Glutamatergic neuron (in vitro differentiated cells): ENCODE results near the gene ABL2. TPM values are rescaled to one million over a fixed set of nuclear protein-coding genes. Genes with fewer than 3 reads are reported as not detected.

Experiments used
- DNase-seq: peaks from one replicate; pipeline ENCODE4 v3.0.0; 2022
- H3K27ac Mint-ChIP-seq: one replicate; pipeline ENCODE4 v1.8.0; 2020; ENCODE audit warnings: mild to moderate bottlenecking, mixed read lengths, inconsistent platforms; ENCODE audit not compliant: unreplicated experiment
- H3K27me3 Mint-ChIP-seq: one replicate; pipeline ENCODE4 v1.8.0; 2020; ENCODE audit warnings: mild to moderate bottlenecking, moderate library complexity, mixed read lengths, inconsistent platforms; ENCODE audit not compliant: unreplicated experiment
- H3K36me3 Mint-ChIP-seq: one replicate; pipeline ENCODE4 v1.8.0; 2020; ENCODE audit warnings: mild to moderate bottlenecking, mixed read lengths, inconsistent platforms; ENCODE audit not compliant: unreplicated experiment
- H3K4me1 Mint-ChIP-seq: one replicate; pipeline ENCODE4 v1.8.0; 2020; ENCODE audit warnings: mild to moderate bottlenecking, low read depth, mixed read lengths, inconsistent platforms; ENCODE audit not compliant: unreplicated experiment
- H3K4me3 Mint-ChIP-seq: one replicate; pipeline ENCODE4 v1.8.0; 2020; ENCODE audit warnings: mild to moderate bottlenecking, mixed read lengths, inconsistent platforms; ENCODE audit not compliant: unreplicated experiment
- H3K9me3 Mint-ChIP-seq: one replicate; pipeline ENCODE4 v1.8.0; 2020; ENCODE audit warnings: mild to moderate bottlenecking, moderate library complexity, mixed read lengths, inconsistent platforms; ENCODE audit not compliant: unreplicated experiment
- total RNA-seq: library from RNA; stranded (reverse); fragmentation: NEBNext Ultra II Directional; extraction: Animal tissue kit (Norgen Biotek cat#: 25700); gene quantifications from one replicate; pipeline ENCODE4 v1.2.1, GENCODE V29; 2021; ENCODE audit not compliant: unreplicated experiment
- TF ChIP-seq, protein P1 (sequence below): fragments of 200-600 bp; sonication (generic); IDR thresholded peaks from one replicate; pipeline ENCODE4 v1.5.0; 2021; ENCODE audit not compliant: partially characterized antibody, unreplicated experiment

The ABL2 gene
- total RNA-seq, 1 donor from 2014 or later, result 24.7 TPM

DNA sequence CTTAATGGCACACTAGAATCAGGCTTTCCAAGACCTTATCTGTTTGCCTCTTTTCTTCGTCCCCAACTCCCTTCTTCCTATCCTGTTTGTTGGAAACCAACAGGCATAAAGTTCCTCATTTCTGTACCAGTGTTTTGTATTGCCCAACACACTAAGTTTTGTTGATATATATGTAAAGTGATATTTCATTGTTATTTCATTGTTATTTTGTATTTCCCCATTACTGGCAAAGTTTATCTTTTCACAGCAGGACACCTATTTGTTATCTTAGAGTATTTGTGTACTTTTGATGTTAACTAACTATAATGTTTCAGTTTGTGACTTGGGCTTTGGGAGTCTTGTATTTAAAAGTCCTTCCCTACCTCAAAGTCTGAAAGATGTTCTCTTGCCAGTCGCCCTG, 176.7 kb downstream of the ABL2 start:
- no peak for DNase-seq
- H3K4me3 Mint-ChIP-seq, result no peak overlapping the region
- H3K4me1 Mint-ChIP-seq, result no peaks in the 10 kb centered on the region
- peaks cover 15% of the 10 kb centered on the region for H3K36me3 Mint-ChIP-seq
- TF ChIP-seq, protein P1, sequence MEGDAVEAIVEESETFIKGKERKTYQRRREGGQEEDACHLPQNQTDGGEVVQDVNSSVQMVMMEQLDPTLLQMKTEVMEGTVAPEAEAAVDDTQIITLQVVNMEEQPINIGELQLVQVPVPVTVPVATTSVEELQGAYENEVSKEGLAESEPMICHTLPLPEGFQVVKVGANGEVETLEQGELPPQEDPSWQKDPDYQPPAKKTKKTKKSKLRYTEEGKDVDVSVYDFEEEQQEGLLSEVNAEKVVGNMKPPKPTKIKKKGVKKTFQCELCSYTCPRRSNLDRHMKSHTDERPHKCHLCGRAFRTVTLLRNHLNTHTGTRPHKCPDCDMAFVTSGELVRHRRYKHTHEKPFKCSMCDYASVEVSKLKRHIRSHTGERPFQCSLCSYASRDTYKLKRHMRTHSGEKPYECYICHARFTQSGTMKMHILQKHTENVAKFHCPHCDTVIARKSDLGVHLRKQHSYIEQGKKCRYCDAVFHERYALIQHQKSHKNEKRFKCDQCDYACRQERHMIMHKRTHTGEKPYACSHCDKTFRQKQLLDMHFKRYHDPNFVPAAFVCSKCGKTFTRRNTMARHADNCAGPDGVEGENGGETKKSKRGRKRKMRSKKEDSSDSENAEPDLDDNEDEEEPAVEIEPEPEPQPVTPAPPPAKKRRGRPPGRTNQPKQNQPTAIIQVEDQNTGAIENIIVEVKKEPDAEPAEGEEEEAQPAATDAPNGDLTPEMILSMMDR, result no peak
- peaks cover 2% of the 10 kb centered on the region for H3K27me3 Mint-ChIP-seq
- no peaks in the 10 kb centered on the region for H3K9me3 Mint-ChIP-seq
- H3K27ac Mint-ChIP-seq, result no peak overlapping the region

Other genes with a start within 250 kb of the ABL2 start
- 39.3 TPM for gene FAM20B, start 203.8 kb downstream of the ABL2 start, total RNA-seq
- gene TOR3A, start 147.6 kb downstream of the ABL2 start, total RNA-seq, result 8.2 TPM
- 5.9 TPM for gene SOAT1, start 64.1 kb upstream of the ABL2 start, total RNA-seq
- not detected for gene AXDND1, start 136.3 kb upstream of the ABL2 start, total RNA-seq